Activated CD4-positive, alpha-beta T cell treated with anti-CD3 and anti-CD28 coated beads, Interleukin-2, amount 10 ng/mL, durations not matched to agents 7 days and 5 days (primary cell): Measurements from ENCODE around the gene USP49. TPM values are rescaled to one million over a fixed set of nuclear protein-coding genes. Genes with fewer than 3 reads are reported as not detected.
"Not testable (repeated sequence)": the region's sequence is repeated elsewhere in the genome, so short reads cannot be mapped to it uniquely, and the experiment has no call there.

ENCODE experiments used
- CTCF ChIA-PET: fragments of 350-600 bp; sonication (Branson Sonifier 250); formaldehyde crosslinking; loops from one replicate; lab custom pipeline; 2021; ENCODE audit warnings: antibody characterized with exemption; lab: Charles Lee
- POLR2A ChIA-PET: fragments of 350-600 bp; sonication (Branson Sonifier 250); formaldehyde crosslinking; loops from one replicate; lab custom pipeline; 2021; ENCODE audit warnings: antibody characterized with exemption; lab: Charles Lee
- DNase-seq: peaks from one replicate; pipeline ENCODE4 v3.0.0-alpha.2; 2020
- H3K27ac Mint-ChIP-seq: one replicate; pipeline ENCODE4 v1.8.0; 2021; ENCODE audit warnings: mild to moderate bottlenecking, moderate library complexity, mixed read lengths
- H3K27me3 Mint-ChIP-seq: one replicate; pipeline ENCODE4 v1.8.0; 2021; ENCODE audit warnings: mixed read lengths
- H3K36me3 Mint-ChIP-seq: one replicate; pipeline ENCODE4 v1.8.0; 2021; ENCODE audit warnings: low read depth, mixed read lengths
- H3K4me1 Mint-ChIP-seq: one replicate; pipeline ENCODE4 v1.8.0; 2021; ENCODE audit warnings: mixed read lengths
- H3K4me3 Mint-ChIP-seq: one replicate; pipeline ENCODE4 v1.8.0; 2021; ENCODE audit warnings: mild to moderate bottlenecking, moderate library complexity, mixed read lengths
- H3K9me3 Mint-ChIP-seq: one replicate; pipeline ENCODE4 v1.8.0; 2021; ENCODE audit warnings: mixed read lengths
- total RNA-seq, 2 experiments: library from RNA; stranded (reverse); gene quantifications; one replicate each; pipeline ENCODE4 v1.2.3, GENCODE V29; 2021

Gene USP49
- total RNA-seq, 2 experiments from 2014 or later = 6.3 to 7.0 TPM

DNA sequence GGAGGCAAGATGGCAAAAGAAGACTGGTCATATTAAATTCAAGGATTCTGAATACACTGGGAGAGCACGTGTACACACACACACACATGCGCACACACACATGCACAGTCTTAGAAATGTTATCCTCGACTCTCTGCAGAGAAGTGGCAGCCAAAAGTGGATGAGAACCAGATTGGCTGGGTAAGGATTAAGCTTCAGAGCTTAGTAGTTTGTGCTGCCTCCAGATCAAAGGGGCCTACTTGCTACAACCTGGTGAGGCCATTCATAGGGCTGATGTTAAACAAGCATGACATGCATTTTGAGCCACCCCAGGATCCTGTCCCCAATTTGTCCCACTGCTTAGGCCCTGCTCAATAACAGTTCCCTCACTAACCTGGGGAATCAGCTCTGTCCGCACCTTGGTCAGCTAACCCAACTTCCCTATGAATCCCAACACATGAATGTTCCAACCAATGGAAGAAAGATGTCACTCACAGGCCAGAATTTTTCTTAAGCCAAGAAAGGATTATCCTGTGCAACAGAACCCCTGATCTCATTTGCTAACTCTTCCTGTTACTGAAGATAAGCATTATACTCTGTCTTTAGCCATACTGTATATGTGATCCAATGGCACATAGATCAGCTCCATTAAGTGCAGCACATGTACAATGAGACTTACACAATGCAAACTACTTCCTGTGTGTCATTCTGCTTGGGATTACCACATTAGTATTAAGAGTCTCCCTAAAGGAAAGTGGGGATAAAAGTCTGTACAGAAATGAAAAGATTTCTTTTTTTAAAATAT is 76.7 kb downstream of the USP49 start:
- DNase-seq = no peak
- Mint-ChIP-seq H3K36me3 (no peaks in the 10 kb centered on the region), H3K4me3 (no peak overlapping the region), H3K9me3 (no peaks in the 10 kb centered on the region), H3K27ac (no peak overlapping the region), H3K4me1 (peaks cover 4% of the 10 kb centered on the region), H3K27me3 (no peaks in the 10 kb centered on the region)
- CTCF ChIA-PET = interaction anchor here (1.1 to 1.4 kb wide), 2 partner anchors 31 to 225 kb away, joined by 3 read pairs; partner anchors contain the start of gene TOMM6
- POLR2A ChIA-PET = interaction anchor here (0.6 kb wide), 1 partner anchor 1058 kb away, joined by 3 read pairs; no protein-coding TSS in a partner anchor

DNA sequence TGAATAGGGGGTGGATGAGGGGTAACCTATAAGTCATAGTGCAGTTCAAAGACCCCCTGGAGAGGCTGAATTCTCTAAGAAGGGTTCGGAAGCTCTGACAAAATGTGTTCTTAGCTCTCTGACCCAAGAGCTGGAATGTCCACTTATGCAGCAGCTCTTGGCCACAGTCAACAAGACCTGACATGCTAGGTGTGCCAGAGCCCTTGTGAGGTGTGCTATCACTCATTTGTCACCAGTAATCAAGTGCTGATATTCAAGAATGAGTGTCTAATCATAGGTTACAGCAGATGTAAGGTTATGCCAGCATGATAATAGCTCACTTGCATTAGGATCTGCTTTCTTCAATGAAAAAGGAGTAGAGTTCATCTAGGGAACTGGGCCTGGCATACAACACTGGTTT is 79.6 kb downstream of the USP49 start:
- Mint-ChIP-seq H3K27me3 (no peaks in the 10 kb centered on the region), H3K4me3 (no peak overlapping the region), H3K4me1 (peaks cover 4% of the 10 kb centered on the region), H3K27ac (no peak overlapping the region), H3K36me3 (no peaks in the 10 kb centered on the region), H3K9me3 (no peaks in the 10 kb centered on the region)
- ChIA-PET CTCF (interaction anchor here (1.5 to 1.9 kb wide), 2 partner anchors 28 to 32 kb away, joined by 3 to 7 read pairs; partner anchors contain the start of gene TOMM6), POLR2A (no interaction called here)
- no peak for DNase-seq

DNA sequence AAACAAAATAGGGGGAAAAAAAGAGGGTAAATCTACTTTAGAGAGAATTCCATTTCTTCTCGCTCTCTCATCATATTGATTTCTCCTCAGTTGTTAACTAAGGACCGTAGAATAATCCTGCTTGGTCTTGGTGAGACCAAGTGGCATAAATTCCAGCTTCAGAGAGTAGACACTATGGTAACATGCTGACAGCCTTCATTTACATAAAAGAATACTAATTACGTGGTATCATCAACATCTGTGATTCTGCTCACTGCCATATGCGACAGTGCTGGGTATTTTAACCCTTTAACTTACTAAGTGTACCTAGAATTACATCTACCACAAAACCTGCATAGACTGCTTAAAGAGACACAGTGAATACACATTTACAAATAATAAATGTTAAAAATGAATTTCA is 80.5 kb downstream of the USP49 start:
- Mint-ChIP-seq H3K9me3 (no peaks in the 10 kb centered on the region), H3K4me1 (peaks cover 4% of the 10 kb centered on the region), H3K4me3 (no peak overlapping the region), H3K27ac (no peak overlapping the region), H3K27me3 (no peaks in the 10 kb centered on the region), H3K36me3 (no peaks in the 10 kb centered on the region)
- ChIA-PET CTCF (interaction anchor here (1.5 to 1.9 kb wide), 2 partner anchors 27 to 32 kb away, joined by 3 to 7 read pairs; partner anchors contain the start of gene TOMM6), POLR2A (no interaction called here)
- DNase-seq = no peak

DNA sequence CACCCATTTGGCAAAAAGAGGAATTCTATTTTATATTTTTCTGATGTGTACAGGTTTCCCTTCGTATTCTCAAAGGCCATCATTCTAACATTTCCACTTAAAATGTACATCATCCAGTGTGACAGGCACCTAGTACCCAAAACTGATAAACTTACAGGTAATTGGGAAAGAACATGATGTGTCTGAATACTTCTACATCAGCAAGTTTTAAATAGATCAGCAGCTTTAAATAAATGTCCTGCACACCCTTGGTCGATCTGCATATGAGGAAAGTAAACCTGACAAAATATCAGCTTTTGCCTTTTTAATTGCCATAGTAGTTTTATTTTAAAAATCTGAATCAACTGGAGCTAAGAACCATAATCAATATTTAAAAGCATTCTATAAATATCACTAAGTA is 81.2 kb downstream of the USP49 start:
- ChIA-PET POLR2A (no interaction called here), CTCF (interaction anchor here (0.6 to 1.5 kb wide), 3 partner anchors 9 to 122 kb away, joined by 3 to 4 read pairs (median 3); no protein-coding TSS in a partner anchor)
- no peak overlapping the region for H3K4me3 Mint-ChIP-seq
- peaks cover 4% of the 10 kb centered on the region for H3K4me1 Mint-ChIP-seq
- DNase-seq = no peak
- H3K27ac Mint-ChIP-seq = no peak overlapping the region
- H3K9me3 Mint-ChIP-seq = no peaks in the 10 kb centered on the region
- H3K27me3 Mint-ChIP-seq = no peaks in the 10 kb centered on the region
- H3K36me3 Mint-ChIP-seq = no peaks in the 10 kb centered on the region

DNA sequence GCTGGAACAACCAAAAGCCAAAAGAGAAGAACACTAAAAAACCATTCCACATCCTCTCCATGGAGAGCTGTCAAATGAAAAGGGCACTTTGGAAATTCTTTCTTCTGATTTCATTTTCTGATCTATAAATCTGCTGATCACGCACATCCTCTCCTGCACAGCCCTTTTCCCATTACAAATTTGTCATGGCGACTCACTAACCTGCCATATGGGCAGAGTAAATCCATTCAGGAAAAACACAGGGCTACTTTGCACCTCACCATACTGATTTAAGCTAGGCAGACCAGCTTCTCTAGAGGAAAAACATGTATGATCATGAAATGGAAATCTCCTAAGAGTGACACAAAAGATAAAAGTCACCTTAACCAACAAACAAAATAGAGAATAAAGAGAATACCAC is 81.7 kb downstream of the USP49 start:
- no peak overlapping the region for H3K27ac Mint-ChIP-seq
- ChIA-PET CTCF (interaction anchor here (0.6 to 1.2 kb wide), 3 partner anchors 9 to 228 kb away, joined by 3 to 4 read pairs (median 3); no protein-coding TSS in a partner anchor), POLR2A (no interaction called here)
- H3K4me3 Mint-ChIP-seq = no peak overlapping the region
- peaks cover 4% of the 10 kb centered on the region for H3K4me1 Mint-ChIP-seq
- DNase-seq = no peak
- no peaks in the 10 kb centered on the region for H3K36me3 Mint-ChIP-seq
- no peaks in the 10 kb centered on the region for H3K27me3 Mint-ChIP-seq
- no peaks in the 10 kb centered on the region for H3K9me3 Mint-ChIP-seq

DNA sequence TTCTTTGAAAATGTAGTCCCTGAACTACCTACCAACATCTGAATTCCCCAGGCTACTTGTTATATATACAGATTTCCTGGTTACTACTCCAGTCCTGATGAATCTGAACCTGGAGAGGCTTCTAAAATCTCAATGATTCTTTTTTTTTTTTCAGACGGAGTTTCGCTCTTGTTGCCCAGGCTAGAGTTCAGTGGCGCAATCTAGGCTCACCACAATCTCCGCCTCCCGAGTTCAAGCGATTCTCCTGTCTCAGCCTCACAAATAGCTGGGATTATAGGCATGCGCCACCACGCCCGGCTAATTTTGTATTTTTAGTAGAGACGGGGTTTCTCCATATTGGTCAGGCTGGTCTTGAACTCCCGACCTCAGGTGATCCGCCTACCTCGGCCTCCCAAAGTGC is 83.2 kb downstream of the USP49 start:
- H3K27ac Mint-ChIP-seq, POLR2A ChIA-PET, H3K27me3 Mint-ChIP-seq, H3K36me3 Mint-ChIP-seq, DNase-seq, H3K4me3 Mint-ChIP-seq, H3K9me3 Mint-ChIP-seq, H3K4me1 Mint-ChIP-seq: not testable (repeated sequence)
- CTCF ChIA-PET = interaction anchor here (0.9 kb wide), 1 partner anchor 124 kb away, joined by 3 read pairs; no protein-coding TSS in a partner anchor

DNA sequence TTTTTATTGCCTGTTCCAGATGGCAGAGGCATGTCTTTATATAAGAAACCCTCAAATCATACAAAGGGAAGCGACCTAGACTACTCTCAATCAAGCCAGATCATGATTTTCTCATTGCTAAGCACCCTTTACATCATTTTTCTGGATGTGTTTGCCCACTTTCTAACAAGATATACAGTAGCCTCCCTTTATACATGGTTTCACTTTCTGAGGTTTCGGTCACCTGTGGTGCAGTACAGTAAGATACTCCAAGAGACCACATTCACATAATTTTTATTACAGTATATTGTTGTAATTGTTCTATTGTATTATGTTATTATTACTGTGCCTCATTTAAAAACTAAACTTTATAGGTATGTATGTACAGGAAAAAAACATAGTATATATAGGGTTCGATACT is 84.1 kb downstream of the USP49 start:
- peaks cover 2% of the 10 kb centered on the region for H3K4me1 Mint-ChIP-seq
- no peak for DNase-seq
- H3K4me3 Mint-ChIP-seq = no peak overlapping the region
- H3K36me3 Mint-ChIP-seq = no peaks in the 10 kb centered on the region
- ChIA-PET CTCF (no interaction called here), POLR2A (no interaction called here)
- no peak overlapping the region for H3K27ac Mint-ChIP-seq
- no peaks in the 10 kb centered on the region for H3K9me3 Mint-ChIP-seq
- no peaks in the 10 kb centered on the region for H3K27me3 Mint-ChIP-seq

DNA sequence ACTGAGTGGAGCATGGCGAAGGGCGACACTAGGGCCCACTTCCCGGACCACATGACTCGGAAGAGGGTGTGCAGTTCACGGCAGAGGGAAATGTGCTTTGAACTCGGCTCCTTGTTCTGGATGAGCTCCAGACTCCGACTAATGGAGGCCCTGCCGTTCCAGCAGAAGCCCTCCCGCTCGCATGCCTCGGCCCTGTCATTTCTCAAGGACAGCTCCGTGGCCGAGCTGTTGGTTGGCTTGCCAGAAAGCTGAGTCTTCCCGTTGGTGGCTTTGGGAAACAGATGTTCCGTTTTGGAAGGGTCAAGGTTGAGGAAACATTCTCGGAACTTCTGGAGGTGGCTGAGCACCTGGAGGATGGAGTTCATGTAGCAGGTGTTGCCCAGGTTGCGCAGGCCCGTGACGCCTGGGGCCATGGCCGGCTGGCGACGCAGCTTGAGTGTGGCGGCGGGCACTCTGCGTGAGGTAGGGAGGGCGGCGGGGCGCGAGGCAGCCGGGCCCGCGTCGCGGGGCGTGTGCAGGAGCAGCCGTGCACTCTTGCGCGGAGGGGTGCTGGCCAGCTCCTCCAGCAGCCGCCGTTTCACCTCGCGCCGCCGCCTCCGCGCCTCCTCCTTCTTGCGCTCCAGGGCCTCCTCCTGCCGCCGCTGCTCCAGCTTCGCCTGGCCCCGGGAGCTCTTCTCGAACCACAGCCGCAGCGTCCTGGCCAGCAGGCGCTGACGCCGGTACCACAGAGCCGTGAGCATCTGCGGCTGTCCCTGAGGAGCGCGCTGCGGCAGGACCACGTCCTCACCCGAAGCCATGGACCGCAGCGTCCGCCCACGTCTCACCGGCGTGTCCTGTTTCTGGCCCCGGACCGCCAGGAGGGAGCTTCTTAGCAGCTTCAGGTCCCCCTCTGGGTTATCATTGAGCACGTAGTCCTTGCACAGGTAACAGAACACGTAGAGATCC is 89.1 kb downstream of the USP49 start:
- no peaks in the 10 kb centered on the region for H3K27me3 Mint-ChIP-seq
- H3K27ac Mint-ChIP-seq = no peak overlapping the region
- H3K4me3 Mint-ChIP-seq = no peak overlapping the region
- no peaks in the 10 kb centered on the region for H3K9me3 Mint-ChIP-seq
- ChIA-PET CTCF (interaction anchor here (0.7 to 1.7 kb wide), 3 partner anchors 9 to 18 kb away, joined by 3 to 5 read pairs (median 4); partner anchors contain the start of gene TOMM6), POLR2A (no interaction called here)
- H3K36me3 Mint-ChIP-seq = no peaks in the 10 kb centered on the region
- no peak for DNase-seq
- H3K4me1 Mint-ChIP-seq = no peaks in the 10 kb centered on the region

DNA sequence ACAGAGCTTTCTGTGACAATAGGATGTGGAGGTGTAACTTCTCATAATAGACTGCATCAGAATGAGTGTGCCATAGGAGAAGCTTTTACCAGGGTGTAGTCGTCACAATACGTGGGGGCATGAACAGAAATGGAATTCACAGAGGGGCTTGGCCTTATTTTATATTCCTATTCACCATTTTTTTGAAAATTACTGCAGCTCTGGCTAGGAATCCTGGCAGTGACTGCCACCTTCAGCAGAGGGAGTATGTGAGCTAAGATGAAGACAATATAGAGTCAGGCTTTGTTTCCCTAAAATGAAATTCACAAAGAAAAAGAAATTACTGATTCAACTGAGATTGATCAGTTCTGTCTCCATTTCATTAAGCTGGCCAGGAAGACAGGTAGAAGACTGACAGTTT is 93.8 kb downstream of the USP49 start:
- no peak overlapping the region for H3K27ac Mint-ChIP-seq
- H3K27me3 Mint-ChIP-seq = no peaks in the 10 kb centered on the region
- H3K4me3 Mint-ChIP-seq = no peak overlapping the region
- ChIA-PET CTCF (interaction anchor here (1.3 to 1.7 kb wide), 3 partner anchors 14 to 243 kb away, joined by 3 to 12 read pairs (median 9); partner anchors contain the start of genes MED20 and TOMM6), POLR2A (no interaction called here)
- no peaks in the 10 kb centered on the region for H3K9me3 Mint-ChIP-seq
- no peaks in the 10 kb centered on the region for H3K36me3 Mint-ChIP-seq
- H3K4me1 Mint-ChIP-seq = peaks cover 2% of the 10 kb centered on the region
- DNase-seq = no peak

DNA sequence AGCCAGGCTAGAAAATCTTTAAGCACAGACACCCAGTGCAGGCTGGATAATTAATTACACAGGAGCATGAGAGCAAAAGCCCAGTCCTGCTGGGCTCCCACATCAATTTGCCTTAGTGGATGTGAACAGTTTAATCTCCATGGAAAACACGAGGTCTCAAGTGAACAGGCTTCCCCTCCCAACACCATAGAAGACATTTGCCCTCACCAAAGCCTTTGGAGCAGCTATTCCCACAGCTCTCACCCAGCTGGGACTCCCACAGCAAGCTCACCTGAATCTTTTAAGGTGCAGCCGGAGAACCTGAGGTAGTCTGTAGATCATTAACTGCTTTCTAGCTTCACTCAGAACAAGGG is 95.6 kb downstream of the USP49 start:
- ChIA-PET POLR2A (no interaction called here), CTCF (interaction anchor here (1.5 to 3.9 kb wide), 3 partner anchors 13 to 244 kb away, joined by 4 to 28 read pairs (median 4); partner anchors contain the start of gene TOMM6)
- DNase-seq = no peak
- H3K4me1 Mint-ChIP-seq = peaks cover 3% of the 10 kb centered on the region
- no peaks in the 10 kb centered on the region for H3K36me3 Mint-ChIP-seq
- H3K9me3 Mint-ChIP-seq = no peaks in the 10 kb centered on the region
- H3K4me3 Mint-ChIP-seq = no peak overlapping the region
- no peaks in the 10 kb centered on the region for H3K27me3 Mint-ChIP-seq
- H3K27ac Mint-ChIP-seq = no peak overlapping the region

DNA sequence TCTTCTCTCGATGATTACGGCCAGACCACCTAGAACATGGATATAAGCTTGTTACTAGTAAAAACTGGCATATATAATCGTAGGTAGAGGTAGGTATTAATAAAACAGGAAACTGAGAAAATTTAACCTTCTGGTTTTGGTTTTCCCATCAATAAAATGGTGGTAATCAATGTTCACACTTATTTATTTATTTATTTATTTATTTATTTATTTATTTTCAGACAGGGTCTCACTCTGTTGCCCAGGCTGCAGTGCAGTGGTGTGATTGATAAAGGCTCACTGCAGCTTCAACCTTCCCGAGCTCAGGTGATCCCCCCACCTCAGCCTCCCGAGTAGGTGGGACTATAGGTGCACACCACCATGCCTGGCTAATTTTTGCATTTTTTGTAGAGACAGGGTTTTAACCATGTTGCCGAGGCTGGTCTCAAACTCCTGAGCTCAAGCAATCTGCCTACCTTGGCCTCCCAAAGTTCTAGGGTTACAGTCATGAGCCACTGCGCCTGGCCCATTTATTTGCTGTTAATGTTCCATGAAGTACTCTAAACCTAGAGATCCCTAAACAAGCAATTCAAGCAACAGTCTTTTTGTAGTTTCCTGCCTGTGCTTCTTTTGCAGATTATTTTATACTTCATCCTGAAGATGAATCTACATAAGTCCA is 96.1 kb downstream of the USP49 start:
- no peak for DNase-seq
- no peaks in the 10 kb centered on the region for H3K27me3 Mint-ChIP-seq
- CTCF ChIA-PET = interaction anchor here (1.9 to 3.9 kb wide), 2 partner anchors 12 to 244 kb away, joined by 4 to 28 read pairs; partner anchors contain the start of gene TOMM6
- POLR2A ChIA-PET = interaction anchor here (0.5 kb wide), 1 partner anchor 1707 kb away, joined by 3 read pairs; no protein-coding TSS in a partner anchor
- H3K36me3 Mint-ChIP-seq = no peaks in the 10 kb centered on the region
- H3K9me3 Mint-ChIP-seq = no peaks in the 10 kb centered on the region
- no peak overlapping the region for H3K27ac Mint-ChIP-seq
- H3K4me3 Mint-ChIP-seq = no peak overlapping the region
- H3K4me1 Mint-ChIP-seq = peaks cover 3% of the 10 kb centered on the region

DNA sequence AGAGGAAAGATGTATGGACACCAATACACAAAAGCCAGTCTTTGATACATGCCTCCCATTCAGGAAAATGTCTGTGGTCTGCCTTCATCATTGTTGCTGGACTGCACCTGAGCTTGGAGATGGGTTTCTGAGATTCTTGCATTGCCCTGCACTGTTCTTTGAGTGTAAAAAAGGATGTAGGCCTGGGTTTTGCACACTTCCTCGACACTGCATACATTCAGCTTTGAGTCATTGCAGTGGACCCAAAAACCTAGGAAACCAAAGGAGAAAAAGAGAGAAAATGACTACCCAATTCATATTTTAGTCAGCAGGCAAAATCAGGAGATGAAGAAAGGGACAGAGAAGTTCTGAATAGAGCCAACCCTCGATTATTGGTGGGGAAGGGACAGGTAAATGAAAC is 98.7 kb downstream of the USP49 start:
- H3K4me1 Mint-ChIP-seq = peaks cover 3% of the 10 kb centered on the region
- no peak for DNase-seq
- no peak overlapping the region for H3K4me3 Mint-ChIP-seq
- CTCF ChIA-PET = interaction anchor here (1.6 to 3.9 kb wide), 3 partner anchors 9 to 248 kb away, joined by 4 to 28 read pairs (median 5); partner anchors contain the start of gene TOMM6
- H3K9me3 Mint-ChIP-seq = no peaks in the 10 kb centered on the region
- no peaks in the 10 kb centered on the region for H3K27me3 Mint-ChIP-seq
- H3K36me3 Mint-ChIP-seq = peaks cover 9% of the 10 kb centered on the region
- POLR2A ChIA-PET = no interaction called here
- no peak overlapping the region for H3K27ac Mint-ChIP-seq
